ENCODE data around the gene RETSAT. TPM values are rescaled to one million over a fixed set of nuclear protein-coding genes. Genes with fewer than 3 reads are reported as not detected.
"Not testable (repeated sequence)": the region's sequence is repeated elsewhere in the genome, so short reads cannot be mapped to it uniquely, and the experiment has no call there.

The RETSAT gene
- total and polyA plus RNA-seq, 2 donors (not counting 1 experiment from before 2014, with no cell fraction given) = 13.0 to 28.1 TPM

DNA sequence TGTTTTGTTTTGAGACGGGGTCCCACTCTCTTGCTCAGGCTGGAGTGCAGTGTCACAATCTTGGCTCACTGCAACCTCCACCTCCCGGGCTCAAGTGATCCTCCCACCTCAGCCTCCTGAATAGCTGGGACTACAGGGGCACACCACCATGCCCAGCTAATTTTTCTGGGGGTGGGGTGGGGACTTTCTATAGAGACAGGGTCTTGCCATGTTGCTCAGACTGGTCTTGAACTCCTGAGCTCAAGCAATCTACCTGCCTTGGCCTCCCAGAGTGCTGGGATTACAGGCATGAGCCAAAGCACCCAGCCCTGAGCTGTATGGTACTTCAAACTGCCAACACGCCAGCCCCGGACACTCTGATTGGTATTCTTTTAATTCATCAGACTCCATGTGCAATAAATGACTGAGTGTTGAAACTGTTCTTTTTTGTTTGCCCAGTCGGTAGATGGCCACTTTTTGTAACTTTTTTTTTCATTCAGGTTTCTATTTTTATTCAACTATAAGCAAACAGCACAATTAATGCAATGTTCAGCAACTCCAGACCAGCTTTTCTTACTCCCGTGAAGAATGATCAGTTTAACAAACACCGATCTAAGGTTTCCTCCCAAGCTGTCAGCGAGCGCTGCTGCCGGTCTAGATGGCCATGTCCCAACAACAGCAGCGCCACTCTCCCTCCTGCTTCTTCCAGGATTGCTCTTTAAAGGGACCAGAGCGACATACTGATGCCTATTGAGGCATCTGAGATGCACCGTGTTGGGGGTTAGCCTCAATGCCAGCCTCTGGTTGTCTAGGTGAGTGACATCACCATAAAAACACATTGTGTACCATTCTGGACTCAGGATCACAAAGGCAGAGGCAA is 14.1 kb downstream of the RETSAT start:
- DNase-seq (no peak), ATAC-seq (ENCODE audit: low read depth) (no peak)
- POLR2A ChIA-PET = no interaction called here
- H3K4me3 Mint-ChIP-seq = no peak overlapping the region
- Histone ChIP-seq H3K27me3 (replicated peaks in 1 of 4; ENCODE audit: control extremely low read depth in 1 of 4, control insufficient read depth in 3 of 4, insufficient read depth in 4 of 4, low read length in 3 of 4) (no peaks in the 10 kb centered on the region), H3K4me2 (replicated peaks; ENCODE audit: low read depth, low read length, poor library complexity, severe bottlenecking) (no peak overlapping the region), H3K4me3 (ENCODE audit: control extremely low read depth in 1 of 5, extremely low read depth in 1 of 5, insufficient read depth in 1 of 5, low read depth in 2 of 5, low read length in 4 of 5) (no peak overlapping the region), H3K9me3 (ENCODE audit: control extremely low read depth in 1 of 3, control insufficient read depth in 2 of 3, insufficient read depth in 1 of 3, low read length in 2 of 3) (no peaks in the 10 kb centered on the region), H3K79me2 (ENCODE audit: control insufficient read depth, insufficient read depth, low read length) (no peaks in the 10 kb centered on the region), H3K4me1 (ENCODE audit: control insufficient read depth in 2 of 2, insufficient read depth in 2 of 2, low read length in 2 of 2) (no peaks in the 10 kb centered on the region), H2AFZ (ENCODE audit: insufficient read depth, low read depth, low read length, poor library complexity, severe bottlenecking) (no peak overlapping the region), H3K9ac (ENCODE audit: low read length) (no peak overlapping the region), H4K20me1 (ENCODE audit: control insufficient read depth, insufficient read depth, low read length, poor library complexity, severe bottlenecking) (no peaks in the 10 kb centered on the region), H3K36me3 (replicated peaks in 1 of 2; ENCODE audit: control extremely low read depth in 1 of 2, control insufficient read depth in 1 of 2, extremely low read depth in 1 of 2, insufficient read depth in 2 of 2, low read length in 1 of 2) (peaks cover 0 to 4% of the 10 kb centered on the region in 2 experiments), H3K27ac (ENCODE audit: low read length in 2 of 2) (no peak overlapping the region)
- 88% methylated on average over 7 of the region's 13 CpGs for WGBS (ENCODE audit: insufficient coverage)
- H3K4me1 Mint-ChIP-seq = no peaks in the 10 kb centered on the region
- intact Hi-C loops (cut with micrococcal nuclease) = no loop called here
- no peaks in the 10 kb centered on the region for H3K27me3 Mint-ChIP-seq
- no peak overlapping the region for H3K27ac Mint-ChIP-seq
- TF ChIP-seq, protein P1, sequence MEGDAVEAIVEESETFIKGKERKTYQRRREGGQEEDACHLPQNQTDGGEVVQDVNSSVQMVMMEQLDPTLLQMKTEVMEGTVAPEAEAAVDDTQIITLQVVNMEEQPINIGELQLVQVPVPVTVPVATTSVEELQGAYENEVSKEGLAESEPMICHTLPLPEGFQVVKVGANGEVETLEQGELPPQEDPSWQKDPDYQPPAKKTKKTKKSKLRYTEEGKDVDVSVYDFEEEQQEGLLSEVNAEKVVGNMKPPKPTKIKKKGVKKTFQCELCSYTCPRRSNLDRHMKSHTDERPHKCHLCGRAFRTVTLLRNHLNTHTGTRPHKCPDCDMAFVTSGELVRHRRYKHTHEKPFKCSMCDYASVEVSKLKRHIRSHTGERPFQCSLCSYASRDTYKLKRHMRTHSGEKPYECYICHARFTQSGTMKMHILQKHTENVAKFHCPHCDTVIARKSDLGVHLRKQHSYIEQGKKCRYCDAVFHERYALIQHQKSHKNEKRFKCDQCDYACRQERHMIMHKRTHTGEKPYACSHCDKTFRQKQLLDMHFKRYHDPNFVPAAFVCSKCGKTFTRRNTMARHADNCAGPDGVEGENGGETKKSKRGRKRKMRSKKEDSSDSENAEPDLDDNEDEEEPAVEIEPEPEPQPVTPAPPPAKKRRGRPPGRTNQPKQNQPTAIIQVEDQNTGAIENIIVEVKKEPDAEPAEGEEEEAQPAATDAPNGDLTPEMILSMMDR (IDR thresholded peaks at IDR 0.05) = no peak
- no peak for TF ChIP-seq EZH2 (IDR thresholded peaks at IDR 0.05; ENCODE audit: borderline replicate concordance, insufficient read depth, low read depth, low read length, poor library complexity, severe bottlenecking)
- CTCF ChIA-PET = no interaction called here
- no peaks in the 10 kb centered on the region for H3K9me3 Mint-ChIP-seq (ENCODE audit: insufficient read depth)

GRCh38 chr2:85334928-85335327 is 19.4 kb downstream of the RETSAT start:
- POLR2A ChIA-PET = no interaction called here
- Histone ChIP-seq H3K27ac (ENCODE audit: low read length in 2 of 2) (no peak overlapping the region), H3K9me3 (ENCODE audit: control extremely low read depth in 1 of 3, control insufficient read depth in 2 of 3, insufficient read depth in 1 of 3, low read length in 2 of 3) (no peaks in the 10 kb centered on the region), H4K20me1 (ENCODE audit: control insufficient read depth, insufficient read depth, low read length, poor library complexity, severe bottlenecking) (no peaks in the 10 kb centered on the region), H3K79me2 (ENCODE audit: control insufficient read depth, insufficient read depth, low read length) (no peaks in the 10 kb centered on the region), H3K4me2 (replicated peaks; ENCODE audit: low read depth, low read length, poor library complexity, severe bottlenecking) (no peak overlapping the region), H3K27me3 (replicated peaks in 1 of 4; ENCODE audit: control extremely low read depth in 1 of 4, control insufficient read depth in 3 of 4, insufficient read depth in 4 of 4, low read length in 3 of 4) (no peaks in the 10 kb centered on the region), H3K4me1 (ENCODE audit: control insufficient read depth in 2 of 2, insufficient read depth in 2 of 2, low read length in 2 of 2) (no peaks in the 10 kb centered on the region), H3K36me3 (replicated peaks in 1 of 2; ENCODE audit: control extremely low read depth in 1 of 2, control insufficient read depth in 1 of 2, extremely low read depth in 1 of 2, insufficient read depth in 2 of 2, low read length in 1 of 2) (no peaks in the 10 kb centered on the region), H3K9ac (ENCODE audit: low read length) (no peak overlapping the region), H3K4me3 (ENCODE audit: control extremely low read depth in 1 of 5, extremely low read depth in 1 of 5, insufficient read depth in 1 of 5, low read depth in 2 of 5, low read length in 4 of 5) (no peak overlapping the region), H2AFZ (ENCODE audit: insufficient read depth, low read depth, low read length, poor library complexity, severe bottlenecking) (no peak overlapping the region)
- H3K27ac Mint-ChIP-seq = no peak overlapping the region
- CTCF ChIA-PET = no interaction called here
- peaks cover 4% of the 10 kb centered on the region for H3K4me1 Mint-ChIP-seq
- H3K9me3 Mint-ChIP-seq (ENCODE audit: insufficient read depth) = no peaks in the 10 kb centered on the region
- WGBS (ENCODE audit: insufficient coverage) = 50% methylated on average over 2 of the region's 2 CpGs
- TF ChIP-seq, protein P1 (IDR thresholded peaks at IDR 0.05) = no peak
- TF ChIP-seq EZH2 (IDR thresholded peaks at IDR 0.05; ENCODE audit: borderline replicate concordance, insufficient read depth, low read depth, low read length, poor library complexity, severe bottlenecking) = no peak
- no peak for DNase-seq
- no peak for ATAC-seq (ENCODE audit: low read depth)
- H3K27me3 Mint-ChIP-seq = no peaks in the 10 kb centered on the region
- H3K4me3 Mint-ChIP-seq = no peak overlapping the region
- intact Hi-C loops (cut with micrococcal nuclease) = no loop called here

- H3K4me3 ChIP-seq (ENCODE audit: control extremely low read depth in 1 of 5, extremely low read depth in 1 of 5, insufficient read depth in 1 of 5, low read depth in 2 of 5, low read length in 4 of 5); H3K9me3 ChIP-seq (ENCODE audit: control extremely low read depth in 1 of 3, control insufficient read depth in 2 of 3, insufficient read depth in 1 of 3, low read length in 2 of 3); POLR2A ChIA-PET; H2AFZ ChIP-seq (ENCODE audit: insufficient read depth, low read depth, low read length, poor library complexity, severe bottlenecking); DNase-seq; CTCF ChIA-PET; H3K9ac ChIP-seq (ENCODE audit: low read length); H3K4me1 Mint-ChIP-seq; H3K27me3 ChIP-seq (replicated peaks in 1 of 4; ENCODE audit: control extremely low read depth in 1 of 4, control insufficient read depth in 3 of 4, insufficient read depth in 4 of 4, low read length in 3 of 4); ATAC-seq (ENCODE audit: low read depth); H4K20me1 ChIP-seq (ENCODE audit: control insufficient read depth, insufficient read depth, low read length, poor library complexity, severe bottlenecking); H3K36me3 ChIP-seq (replicated peaks in 1 of 2; ENCODE audit: control extremely low read depth in 1 of 2, control insufficient read depth in 1 of 2, extremely low read depth in 1 of 2, insufficient read depth in 2 of 2, low read length in 1 of 2); H3K79me2 ChIP-seq (ENCODE audit: control insufficient read depth, insufficient read depth, low read length); H3K4me2 ChIP-seq (replicated peaks; ENCODE audit: low read depth, low read length, poor library complexity, severe bottlenecking); H3K27me3 Mint-ChIP-seq; H3K27ac ChIP-seq (ENCODE audit: low read length in 2 of 2); intact Hi-C loops (cut with micrococcal nuclease); H3K4me3 Mint-ChIP-seq; H3K27ac Mint-ChIP-seq; H3K9me3 Mint-ChIP-seq (ENCODE audit: insufficient read depth); H3K4me1 ChIP-seq (ENCODE audit: control insufficient read depth in 2 of 2, insufficient read depth in 2 of 2, low read length in 2 of 2): not testable (repeated sequence)
- WGBS (ENCODE audit: insufficient coverage) = no CpG with 5 or more reads among the region's 4 CpGs
Measured at GRCh38 chr2:85333877-85334276, 20.5 kb downstream of the RETSAT start.
